SK-N-SH treated with all-trans-retinoic acid at 6 μM for 48 hours (cell line): Measurements from ENCODE around the gene DCC.

Source experiments
- ATAC-seq: fragments of 200-7000 bp; cut with Tn5 transposase; 3 replicates; pipeline ENCODE4 v1.9.1; 2020; ENCODE audit warnings: mild to moderate bottlenecking, moderate library complexity
- BACH2 ChIP-seq: fragments of 250-450 bp; sonication (Bioruptor Pico); IDR thresholded peaks from 2 replicates; pipeline ENCODE4 v1.9.0; 2021; ENCODE audit warnings: mild to moderate bottlenecking, borderline replicate concordance
- CSDC2 ChIP-seq: fragments of 250-450 bp; sonication (Bioruptor Pico); IDR thresholded peaks from 2 replicates; pipeline ENCODE4 v1.5.0; 2020; ENCODE audit warnings: mild to moderate bottlenecking, moderate library complexity
- ISL1 ChIP-seq: fragments of 250-450 bp; sonication (Bioruptor Pico); IDR thresholded peaks from 2 replicates; pipeline ENCODE4 v2.1.2; 2022; ENCODE audit warnings: mild to moderate bottlenecking, moderate library complexity
- OSR1 ChIP-seq: fragments of 250-450 bp; sonication (Bioruptor Pico); IDR thresholded peaks from 2 replicates; pipeline ENCODE4 v1.8.0; 2022; ENCODE audit warnings: moderate library complexity, mild to moderate bottlenecking, inconsistent platforms
- PPARA ChIP-seq: fragments of 250-450 bp; sonication (Bioruptor Pico); IDR thresholded peaks from 2 replicates; pipeline ENCODE4 v1.5.0; 2020; ENCODE audit warnings: mild to moderate bottlenecking, borderline replicate concordance
- RARB ChIP-seq: fragments of 250-450 bp; sonication (Bioruptor Pico); IDR thresholded peaks from 2 replicates; pipeline ENCODE4 v1.8.0; 2021; ENCODE audit warnings: mild to moderate bottlenecking, moderate library complexity
- SNAI2 ChIP-seq: fragments of 250-450 bp; sonication (Bioruptor Pico); IDR thresholded peaks from 2 replicates; pipeline ENCODE4 v1.5.0; 2020; ENCODE audit warnings: mild to moderate bottlenecking, moderate library complexity
- TCF4 ChIP-seq: fragments of 250-450 bp; sonication (Bioruptor Pico); IDR thresholded peaks from 2 replicates; pipeline ENCODE4 v1.8.0; 2021; ENCODE audit warnings: mild to moderate bottlenecking, moderate library complexity, borderline replicate concordance
- TOX ChIP-seq: fragments of 250-450 bp; sonication (Bioruptor Pico); IDR thresholded peaks from 2 replicates; pipeline ENCODE4 v1.8.0; 2021; ENCODE audit warnings: mild to moderate bottlenecking, moderate library complexity, borderline replicate concordance
- ZC3H10 ChIP-seq: fragments of 250-450 bp; sonication (Bioruptor Pico); IDR thresholded peaks from 2 replicates; pipeline ENCODE4 v1.5.1; 2021; ENCODE audit warnings: mild to moderate bottlenecking, moderate library complexity
- ZFP3 ChIP-seq: fragments of 250-450 bp; sonication (Bioruptor Pico); IDR thresholded peaks from 2 replicates; pipeline ENCODE4 v1.5.0; 2020; ENCODE audit warnings: mild to moderate bottlenecking, moderate library complexity
- ZNF565 ChIP-seq: fragments of 450-650 bp; formaldehyde crosslinking; conservative IDR thresholded peaks from 2 replicates; pipeline ENCODE4 v1.5.0; 2020; ENCODE audit warnings: low read depth, mild to moderate bottlenecking, moderate library complexity
- ZNF70 ChIP-seq: fragments of 450-650 bp; formaldehyde crosslinking; IDR thresholded peaks from 2 replicates; pipeline ENCODE4 v1.5.0; 2020; ENCODE audit warnings: mild to moderate bottlenecking, moderate library complexity
- TF ChIP-seq, protein P1 (sequence below): fragments of 250-450 bp; sonication (Bioruptor Pico); IDR thresholded peaks from 2 replicates; pipeline ENCODE4 v1.5.0; 2020; ENCODE audit warnings: mild to moderate bottlenecking, moderate library complexity
- TF ChIP-seq, protein P2 (sequence below): fragments of 250-450 bp; sonication (Bioruptor Pico); IDR thresholded peaks from 2 replicates; pipeline ENCODE4 v1.5.1; 2020; ENCODE audit warnings: low read depth, mild to moderate bottlenecking, moderate library complexity
- TF ChIP-seq, protein P3 (sequence below): fragments of 250-450 bp; sonication (Bioruptor Pico); IDR thresholded peaks from 2 replicates; pipeline ENCODE4 v1.8.0; 2021; ENCODE audit warnings: low read depth, mild to moderate bottlenecking, moderate library complexity, borderline replicate concordance
- TF ChIP-seq, protein P4 (sequence below): fragments of 250-450 bp; sonication (Bioruptor Pico); IDR thresholded peaks from 2 replicates; pipeline ENCODE4 v1.8.0; 2020; ENCODE audit warnings: mild to moderate bottlenecking, moderate library complexity, borderline replicate concordance

The DCC gene

DNA sequence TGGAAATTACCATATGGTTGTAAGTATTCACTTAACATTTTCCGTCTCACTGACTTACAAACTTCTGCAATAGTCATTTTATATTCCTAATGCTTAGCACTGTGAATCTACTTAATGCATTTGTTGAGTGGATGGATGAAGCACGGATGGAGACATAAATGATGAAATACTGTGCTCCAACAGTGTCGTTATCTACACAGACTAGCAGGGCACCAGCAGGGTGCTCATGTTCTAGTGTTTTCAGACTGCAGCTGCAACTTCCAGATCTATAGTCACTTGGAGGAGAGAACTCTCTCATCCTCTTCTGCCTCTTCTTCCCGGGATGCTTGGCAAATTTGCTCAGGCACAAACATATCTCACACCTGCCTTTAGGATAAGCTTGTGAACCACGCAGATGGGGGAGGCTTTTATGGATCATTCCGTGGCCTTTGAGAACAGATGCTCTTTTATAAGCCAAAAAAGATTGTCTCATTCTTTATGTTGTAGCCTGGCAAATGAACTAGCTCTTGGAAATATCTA is 1086.7 kb downstream of the DCC start:
- TF ChIP-seq ISL1 (CRISPR knock-in tag) (no peak), ZNF565 (CRISPR knock-in tag) (no peak)
- TF ChIP-seq, protein P1, sequence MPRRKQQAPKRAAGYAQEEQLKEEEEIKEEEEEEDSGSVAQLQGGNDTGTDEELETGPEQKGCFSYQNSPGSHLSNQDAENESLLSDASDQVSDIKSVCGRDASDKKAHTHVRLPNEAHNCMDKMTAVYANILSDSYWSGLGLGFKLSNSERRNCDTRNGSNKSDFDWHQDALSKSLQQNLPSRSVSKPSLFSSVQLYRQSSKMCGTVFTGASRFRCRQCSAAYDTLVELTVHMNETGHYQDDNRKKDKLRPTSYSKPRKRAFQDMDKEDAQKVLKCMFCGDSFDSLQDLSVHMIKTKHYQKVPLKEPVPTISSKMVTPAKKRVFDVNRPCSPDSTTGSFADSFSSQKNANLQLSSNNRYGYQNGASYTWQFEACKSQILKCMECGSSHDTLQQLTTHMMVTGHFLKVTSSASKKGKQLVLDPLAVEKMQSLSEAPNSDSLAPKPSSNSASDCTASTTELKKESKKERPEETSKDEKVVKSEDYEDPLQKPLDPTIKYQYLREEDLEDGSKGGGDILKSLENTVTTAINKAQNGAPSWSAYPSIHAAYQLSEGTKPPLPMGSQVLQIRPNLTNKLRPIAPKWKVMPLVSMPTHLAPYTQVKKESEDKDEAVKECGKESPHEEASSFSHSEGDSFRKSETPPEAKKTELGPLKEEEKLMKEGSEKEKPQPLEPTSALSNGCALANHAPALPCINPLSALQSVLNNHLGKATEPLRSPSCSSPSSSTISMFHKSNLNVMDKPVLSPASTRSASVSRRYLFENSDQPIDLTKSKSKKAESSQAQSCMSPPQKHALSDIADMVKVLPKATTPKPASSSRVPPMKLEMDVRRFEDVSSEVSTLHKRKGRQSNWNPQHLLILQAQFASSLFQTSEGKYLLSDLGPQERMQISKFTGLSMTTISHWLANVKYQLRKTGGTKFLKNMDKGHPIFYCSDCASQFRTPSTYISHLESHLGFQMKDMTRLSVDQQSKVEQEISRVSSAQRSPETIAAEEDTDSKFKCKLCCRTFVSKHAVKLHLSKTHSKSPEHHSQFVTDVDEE (CRISPR knock-in tag) = no peak
- no peak for ATAC-seq

DNA sequence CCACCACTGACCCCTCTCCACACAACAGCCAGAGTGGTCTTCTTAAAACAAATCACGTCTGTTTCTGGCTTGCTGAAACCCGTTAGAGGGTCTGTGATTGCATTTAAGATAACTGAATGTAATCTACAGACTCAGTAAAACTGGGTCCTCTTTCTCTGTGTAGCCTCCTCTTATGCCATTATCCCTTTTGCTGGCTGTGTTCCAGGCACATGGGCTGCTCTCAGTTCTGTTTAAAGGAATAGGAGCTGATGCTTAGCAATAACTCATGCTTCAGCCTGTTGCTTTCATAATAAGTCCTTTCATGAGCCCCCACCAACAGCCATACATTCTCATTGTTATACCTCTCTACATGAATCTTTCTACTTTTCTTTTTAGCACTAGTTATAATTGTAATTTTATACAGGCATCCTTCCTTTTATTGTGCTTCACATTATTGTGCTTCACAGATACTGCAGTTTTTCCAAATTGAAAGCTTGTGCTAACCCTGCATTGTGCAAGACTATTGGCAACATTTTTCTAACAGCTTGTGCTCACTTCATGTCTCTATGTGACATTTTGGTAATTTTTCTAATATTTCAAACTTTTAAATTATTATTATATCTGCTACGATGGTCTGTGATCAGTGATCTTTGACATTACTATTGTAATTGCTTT is 1101.9 kb downstream of the DCC start:
- no peak for TF ChIP-seq SNAI2
- no peak for ATAC-seq

DNA sequence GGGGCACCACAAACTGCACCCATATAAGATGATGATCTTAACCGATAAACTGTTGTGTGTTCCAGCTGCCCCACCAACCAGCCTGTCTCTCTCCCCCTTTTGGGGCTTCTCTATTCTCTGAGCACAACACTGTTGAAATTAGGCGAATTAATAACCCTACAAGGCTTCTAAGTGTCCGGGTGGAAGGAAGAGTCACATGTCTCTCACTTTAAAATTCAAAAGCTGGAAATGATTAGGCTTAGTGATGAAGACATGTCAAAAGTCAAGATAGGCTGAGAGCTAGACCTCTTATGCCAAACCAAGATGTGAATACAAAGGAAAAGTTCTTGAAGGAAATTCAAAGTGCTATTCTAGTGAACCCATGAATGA is 1102.4 kb downstream of the DCC start:
- ATAC-seq = no peak
- TF ChIP-seq, protein P2, sequence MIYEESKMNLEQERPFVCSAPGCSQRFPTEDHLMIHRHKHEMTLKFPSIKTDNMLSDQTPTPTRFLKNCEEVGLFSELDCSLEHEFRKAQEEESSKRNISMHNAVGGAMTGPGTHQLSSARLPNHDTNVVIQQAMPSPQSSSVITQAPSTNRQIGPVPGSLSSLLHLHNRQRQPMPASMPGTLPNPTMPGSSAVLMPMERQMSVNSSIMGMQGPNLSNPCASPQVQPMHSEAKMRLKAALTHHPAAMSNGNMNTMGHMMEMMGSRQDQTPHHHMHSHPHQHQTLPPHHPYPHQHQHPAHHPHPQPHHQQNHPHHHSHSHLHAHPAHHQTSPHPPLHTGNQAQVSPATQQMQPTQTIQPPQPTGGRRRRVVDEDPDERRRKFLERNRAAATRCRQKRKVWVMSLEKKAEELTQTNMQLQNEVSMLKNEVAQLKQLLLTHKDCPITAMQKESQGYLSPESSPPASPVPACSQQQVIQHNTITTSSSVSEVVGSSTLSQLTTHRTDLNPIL = no peak
- no peak for TF ChIP-seq ZFP3 (CRISPR knock-in tag)
- no peak for TF ChIP-seq CSDC2 (CRISPR knock-in tag)
- no peak for TF ChIP-seq BACH2 (CRISPR knock-in tag)
- TF ChIP-seq, all 23 proteins: peak for 0

DNA sequence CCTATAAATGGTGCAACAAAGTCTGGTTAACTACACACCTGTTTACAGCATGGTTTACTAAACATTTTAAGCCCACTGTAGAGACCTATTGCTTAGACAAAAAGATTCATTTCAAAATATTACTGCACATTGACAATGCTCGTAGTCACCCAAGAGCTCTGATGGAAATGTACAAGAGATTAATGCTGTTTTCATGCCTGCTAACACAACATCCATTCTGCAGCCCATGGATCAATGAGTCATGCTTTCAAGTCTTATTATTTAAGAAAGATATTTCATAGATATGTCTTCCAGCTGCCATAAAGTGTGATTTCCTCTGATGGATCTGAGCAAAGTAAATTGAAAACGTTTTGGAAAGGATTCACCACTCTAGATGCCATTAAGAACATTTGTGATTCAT is 1103.3 kb downstream of the DCC start:
- TF ChIP-seq OSR1 = no peak
- TF ChIP-seq, all 23 proteins: peak for 0

DNA sequence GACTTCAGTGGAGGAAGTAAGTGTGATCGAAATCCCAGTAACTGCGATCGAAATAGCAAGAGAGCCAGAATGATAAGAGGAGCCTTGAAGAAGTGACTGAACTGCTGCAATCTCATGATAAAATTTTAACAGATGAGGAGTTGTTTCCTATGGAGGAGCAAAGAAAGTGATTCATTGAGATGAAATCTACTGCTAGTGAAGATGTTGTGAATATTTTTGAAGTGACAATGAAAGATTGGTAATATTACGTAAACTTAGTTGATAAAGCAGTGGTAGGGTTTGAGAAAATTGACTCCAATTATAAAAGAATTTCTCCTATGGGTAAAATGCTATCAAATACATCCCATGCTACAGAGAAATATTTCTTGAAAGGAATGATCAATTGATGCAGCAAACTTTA is 1103.8 kb downstream of the DCC start:
- no peak for ATAC-seq
- TF ChIP-seq ISL1 (CRISPR knock-in tag) = no peak
- no peak for TF ChIP-seq TCF4 (CRISPR knock-in tag)
- TF ChIP-seq TOX (CRISPR knock-in tag) = no peak
- no peak for TF ChIP-seq SNAI2
- no peak for TF ChIP-seq ZNF565 (CRISPR knock-in tag)
- no peak for TF ChIP-seq ZC3H10 (CRISPR knock-in tag)
- TF ChIP-seq, protein P3, sequence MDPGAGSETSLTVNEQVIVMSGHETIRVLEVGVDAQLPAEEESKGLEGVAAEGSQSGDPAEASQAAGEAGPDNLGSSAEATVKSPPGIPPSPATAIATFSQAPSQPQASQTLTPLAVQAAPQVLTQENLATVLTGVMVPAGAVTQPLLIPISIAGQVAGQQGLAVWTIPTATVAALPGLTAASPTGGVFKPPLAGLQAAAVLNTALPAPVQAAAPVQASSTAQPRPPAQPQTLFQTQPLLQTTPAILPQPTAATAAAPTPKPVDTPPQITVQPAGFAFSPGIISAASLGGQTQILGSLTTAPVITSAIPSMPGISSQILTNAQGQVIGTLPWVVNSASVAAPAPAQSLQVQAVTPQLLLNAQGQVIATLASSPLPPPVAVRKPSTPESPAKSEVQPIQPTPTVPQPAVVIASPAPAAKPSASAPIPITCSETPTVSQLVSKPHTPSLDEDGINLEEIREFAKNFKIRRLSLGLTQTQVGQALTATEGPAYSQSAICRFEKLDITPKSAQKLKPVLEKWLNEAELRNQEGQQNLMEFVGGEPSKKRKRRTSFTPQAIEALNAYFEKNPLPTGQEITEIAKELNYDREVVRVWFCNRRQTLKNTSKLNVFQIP (CRISPR knock-in tag) = no peak
- TF ChIP-seq BACH2 (CRISPR knock-in tag) = no peak
- TF ChIP-seq ZFP3 (CRISPR knock-in tag) = no peak
- no peak for TF ChIP-seq CSDC2 (CRISPR knock-in tag)

More for the DNA sequence above, 1103.3 kb downstream of the DCC start:
- no peak for ATAC-seq

DNA sequence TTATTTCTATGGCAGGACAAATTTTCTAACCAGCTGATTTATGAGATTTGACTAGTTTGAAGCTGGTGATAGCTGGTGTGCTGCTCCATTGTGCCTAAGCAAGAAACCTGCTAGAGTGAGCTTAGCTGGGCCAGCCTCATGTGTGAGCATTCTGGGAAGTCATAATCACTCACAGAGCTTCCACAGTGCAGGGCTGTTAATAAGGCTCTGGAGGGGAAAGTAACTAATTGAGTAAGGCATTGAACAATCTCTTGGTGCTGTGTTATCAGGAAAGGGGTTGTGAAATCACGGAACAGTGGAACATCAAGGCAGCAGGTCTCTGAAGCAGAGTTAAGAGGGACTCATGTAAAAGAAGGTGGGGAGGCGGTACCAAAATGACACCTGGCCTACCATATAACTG is 1111.9 kb downstream of the DCC start:
- no peak for ATAC-seq
- TF ChIP-seq ZNF70 (CRISPR knock-in tag) = no peak
- TF ChIP-seq ISL1 (CRISPR knock-in tag) = no peak
- TF ChIP-seq, protein P3 (CRISPR knock-in tag) = no peak
- no peak for TF ChIP-seq RARB
- TF ChIP-seq OSR1 = no peak
- TF ChIP-seq, protein P1 (CRISPR knock-in tag) = no peak
- TF ChIP-seq, protein P4, sequence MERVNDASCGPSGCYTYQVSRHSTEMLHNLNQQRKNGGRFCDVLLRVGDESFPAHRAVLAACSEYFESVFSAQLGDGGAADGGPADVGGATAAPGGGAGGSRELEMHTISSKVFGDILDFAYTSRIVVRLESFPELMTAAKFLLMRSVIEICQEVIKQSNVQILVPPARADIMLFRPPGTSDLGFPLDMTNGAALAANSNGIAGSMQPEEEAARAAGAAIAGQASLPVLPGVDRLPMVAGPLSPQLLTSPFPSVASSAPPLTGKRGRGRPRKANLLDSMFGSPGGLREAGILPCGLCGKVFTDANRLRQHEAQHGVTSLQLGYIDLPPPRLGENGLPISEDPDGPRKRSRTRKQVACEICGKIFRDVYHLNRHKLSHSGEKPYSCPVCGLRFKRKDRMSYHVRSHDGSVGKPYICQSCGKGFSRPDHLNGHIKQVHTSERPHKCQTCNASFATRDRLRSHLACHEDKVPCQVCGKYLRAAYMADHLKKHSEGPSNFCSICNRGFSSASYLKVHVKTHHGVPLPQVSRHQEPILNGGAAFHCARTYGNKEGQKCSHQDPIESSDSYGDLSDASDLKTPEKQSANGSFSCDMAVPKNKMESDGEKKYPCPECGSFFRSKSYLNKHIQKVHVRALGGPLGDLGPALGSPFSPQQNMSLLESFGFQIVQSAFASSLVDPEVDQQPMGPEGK = no peak
- no peak for TF ChIP-seq PPARA
- TF ChIP-seq ZNF565 (CRISPR knock-in tag) = no peak
- TF ChIP-seq, all 23 proteins: peak for 0
